Measurements from ENCODE around the gene LRRC46. TPM values are rescaled to one million over a fixed set of nuclear protein-coding genes. Genes with fewer than 3 reads are reported as not detected.
A peak's percentile ranks its signal among the peaks of the same experiment; 100 is the strongest.

Gene LRRC46
- total and polyA plus RNA-seq, 9 of the 15 experiments (the other 6 are each of a cell fraction or from before 2014, with no cell fraction given), result 0.39 to 1.4 (median 0.53) TPM; not detected in 1

DNA sequence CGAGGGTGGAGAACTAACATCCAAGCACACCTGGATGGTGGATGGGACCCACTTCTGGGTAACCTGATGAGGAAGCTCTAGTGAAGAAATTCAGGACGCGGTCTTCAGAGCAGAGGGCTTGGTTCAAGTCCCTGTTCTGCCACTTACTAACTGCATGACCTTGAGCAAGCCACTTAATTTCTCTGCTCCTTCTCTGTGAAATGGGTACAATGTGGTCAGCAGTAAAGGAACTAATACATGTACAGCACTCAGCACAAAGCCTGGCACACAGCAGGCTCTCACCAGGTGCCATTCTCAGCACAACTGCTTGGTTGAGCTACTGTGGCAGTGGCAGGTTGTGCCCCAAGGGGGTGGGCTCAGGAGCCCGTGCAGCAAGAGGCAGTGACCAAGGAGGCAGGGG lies 8.0 kb upstream of the LRRC46 start:
- no peaks in the 10 kb centered on the region for H4K20me1 ChIP-seq (replicated peaks; ENCODE audit: control insufficient read depth, insufficient read depth, low read length)
- TF ChIP-seq ESRRA (IDR thresholded peaks at IDR 0.05; ENCODE audit: borderline replicate concordance, low read depth) (peak; percentile 69), POLR3G (IDR thresholded peaks at IDR 0.05; ENCODE audit: extremely low read depth, insufficient read length, insufficient replicate concordance) (no peak)
- no peak overlapping the region for H2AFZ ChIP-seq (ENCODE audit: low read depth, low read length)
- in situ Hi-C loops (cut with MboI), result no loop called here
- DNase-seq (ENCODE audit: extremely low read depth in 1 of 4, low spot score in 3 of 4) (no peak), FAIRE-seq (no peak), ATAC-seq (no peak)
- H3K79me2 ChIP-seq (ENCODE audit: control insufficient read depth, insufficient read depth, low read length), result peaks cover 13% of the 10 kb centered on the region
- CTCF ChIA-PET (ENCODE audit: low intra/inter-chr PET ratio), result no interaction called here
- H3K4me2 ChIP-seq (ENCODE audit: insufficient read depth, low read length), result no peak overlapping the region
- H3K27me3 ChIP-seq (ENCODE audit: control insufficient read depth in 2 of 2, insufficient read depth in 2 of 2, low read length in 2 of 2), result no peaks in the 10 kb centered on the region
- POLR2A ChIA-PET, result interaction anchor here (0.8 to 4.0 kb wide), 2 partner anchors 7 to 1535 kb away, joined by 3 to 28 read pairs; partner anchors contain the start of genes LRRC46 and MRPL10
- no peak overlapping the region for H3K27ac ChIP-seq (ENCODE audit: extremely low read depth, low read depth, low read length)
- peaks cover 52% of the 10 kb centered on the region for H3K36me3 ChIP-seq (ENCODE audit: control insufficient read depth, insufficient read depth, low read length)
- intact Hi-C loops (cut with micrococcal nuclease), result no loop called here
- H3K4me1 ChIP-seq (replicated peaks in 1 of 2; ENCODE audit: control insufficient read depth in 2 of 2, insufficient read depth in 2 of 2, low read length in 2 of 2), result peaks cover 13 to 30% of the 10 kb centered on the region in 2 experiments
- TSS peak; percentile 43 for BruUV-seq (replicated peaks)
- H3K9ac ChIP-seq (ENCODE audit: insufficient read depth in 1 of 2, low read depth in 2 of 2, low read length in 2 of 2), result no peak overlapping the region
- no peaks in the 10 kb centered on the region for H3K9me3 ChIP-seq (replicated peaks; ENCODE audit: control insufficient read depth, insufficient read depth, low read depth, low read length)
- H3K4me3 ChIP-seq, result no peak overlapping the region
- no peaks in the 10 kb centered on the region for H3K9me1 ChIP-seq (ENCODE audit: control insufficient read depth, insufficient read depth, low read length)
- WGBS (ENCODE audit: insufficient coverage, low coverage, missing lambda C conversion rate), result 81% methylated on average over 4 of the region's 4 CpGs

DNA sequence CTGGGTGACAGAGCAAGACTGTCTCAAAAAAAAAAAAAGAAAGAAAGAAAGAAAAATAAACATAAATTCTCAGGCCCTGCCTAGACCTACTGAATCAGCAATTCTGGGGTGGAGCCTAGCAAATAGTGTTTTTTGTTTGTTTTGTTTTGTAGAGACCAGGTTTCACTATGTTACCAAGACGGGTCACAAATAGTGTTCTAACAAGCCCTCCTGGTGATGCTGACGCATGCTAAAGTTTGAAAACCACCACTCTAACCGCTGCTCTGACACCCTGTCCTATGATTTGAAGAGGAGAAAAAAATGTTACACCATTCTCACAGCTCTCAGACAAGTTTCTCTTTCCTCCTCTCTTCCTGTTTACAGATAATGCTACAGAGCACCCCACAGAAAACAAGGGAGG lies 1.6 kb upstream of the LRRC46 start:
- H3K9ac ChIP-seq (ENCODE audit: insufficient read depth in 1 of 2, low read depth in 2 of 2, low read length in 2 of 2), result peak overlapping the region; percentile 84 to 88; a peak in 3 of 4 replicates
- in situ Hi-C loops (cut with MboI), result no loop called here
- peaks cover 15 to 27% of the 10 kb centered on the region in 2 experiments for H3K4me1 ChIP-seq (replicated peaks in 1 of 2; ENCODE audit: control insufficient read depth in 2 of 2, insufficient read depth in 2 of 2, low read length in 2 of 2)
- peak overlapping the region; percentile 93 for H3K4me2 ChIP-seq (ENCODE audit: insufficient read depth, low read length)
- ATAC-seq (no peak), FAIRE-seq (no peak), DNase-seq (ENCODE audit: extremely low read depth in 1 of 4, low spot score in 3 of 4) (no peak)
- H3K27ac ChIP-seq (ENCODE audit: extremely low read depth, low read depth, low read length), result peak overlapping the region; percentile 82; the same call in 2 of the 3 replicates
- 0 out of 2 replicates have a peak, but pooled peaks cover 4% of the 10 kb centered on the region for H4K20me1 ChIP-seq (replicated peaks; ENCODE audit: control insufficient read depth, insufficient read depth, low read length)
- H3K9me1 ChIP-seq (ENCODE audit: control insufficient read depth, insufficient read depth, low read length), result no peaks in the 10 kb centered on the region
- H3K4me3 ChIP-seq, result peak overlapping the region; percentile 61; the same call in 1 of the 2 replicates
- BruUV-seq (replicated peaks), result no TSS peak
- peaks cover 34% of the 10 kb centered on the region for H3K36me3 ChIP-seq (ENCODE audit: control insufficient read depth, insufficient read depth, low read length)
- no peak overlapping the region for H2AFZ ChIP-seq (ENCODE audit: low read depth, low read length)
- no peaks in the 10 kb centered on the region for H3K27me3 ChIP-seq (ENCODE audit: control insufficient read depth in 2 of 2, insufficient read depth in 2 of 2, low read length in 2 of 2)
- TF ChIP-seq DLX4 (CRISPR knock-in tag; IDR thresholded peaks at IDR 0.05) (no peak), POLR2B (IDR thresholded peaks at IDR 0.05; ENCODE audit: low read depth, partially characterized antibody) (no peak), C11orf30 (IDR thresholded peaks at IDR 0.05; ENCODE audit: low read depth) (peak; percentile 28; the same call in 1 of the 2 replicates), HNRNPL (IDR thresholded peaks at IDR 0.05; ENCODE audit: low read depth, low read length) (no peak), ZNF316 (IDR thresholded peaks at IDR 0.05) (peak; percentile 76)
- 72% methylated on average over 3 of the region's 3 CpGs for WGBS (ENCODE audit: insufficient coverage, low coverage, missing lambda C conversion rate)
- no peaks in the 10 kb centered on the region for H3K9me3 ChIP-seq (replicated peaks; ENCODE audit: control insufficient read depth, insufficient read depth, low read depth, low read length)
- ChIA-PET POLR2A (interaction anchor here (1.8 kb wide), 1 partner anchor 8 kb away, joined by 28 read pairs; the partner anchor contains the start of gene OSBPL7), CTCF (ENCODE audit: low intra/inter-chr PET ratio) (no interaction called here)
- intact Hi-C loops (cut with micrococcal nuclease), result loop anchor here (5.0 kb wide), 1 partner anchor 53 kb away; no protein-coding TSS in a partner anchor
- peaks cover 30% of the 10 kb centered on the region for H3K79me2 ChIP-seq (ENCODE audit: control insufficient read depth, insufficient read depth, low read length)
